ENCODE results near the gene ZMYND10.

ZMYND10 gene

GRCh38 chr3:50300681-50301254 lies 44.8 kb downstream of the ZMYND10 start:
- no peak for DNase-seq

- DNase-seq: no peak
Observed at GRCh38 chr3:50299929-50300680, 45.4 kb downstream of the ZMYND10 start.

- DNase-seq: no peak
Observed at GRCh38 chr3:50299638-50299928, 45.9 kb downstream of the ZMYND10 start.

DNA sequence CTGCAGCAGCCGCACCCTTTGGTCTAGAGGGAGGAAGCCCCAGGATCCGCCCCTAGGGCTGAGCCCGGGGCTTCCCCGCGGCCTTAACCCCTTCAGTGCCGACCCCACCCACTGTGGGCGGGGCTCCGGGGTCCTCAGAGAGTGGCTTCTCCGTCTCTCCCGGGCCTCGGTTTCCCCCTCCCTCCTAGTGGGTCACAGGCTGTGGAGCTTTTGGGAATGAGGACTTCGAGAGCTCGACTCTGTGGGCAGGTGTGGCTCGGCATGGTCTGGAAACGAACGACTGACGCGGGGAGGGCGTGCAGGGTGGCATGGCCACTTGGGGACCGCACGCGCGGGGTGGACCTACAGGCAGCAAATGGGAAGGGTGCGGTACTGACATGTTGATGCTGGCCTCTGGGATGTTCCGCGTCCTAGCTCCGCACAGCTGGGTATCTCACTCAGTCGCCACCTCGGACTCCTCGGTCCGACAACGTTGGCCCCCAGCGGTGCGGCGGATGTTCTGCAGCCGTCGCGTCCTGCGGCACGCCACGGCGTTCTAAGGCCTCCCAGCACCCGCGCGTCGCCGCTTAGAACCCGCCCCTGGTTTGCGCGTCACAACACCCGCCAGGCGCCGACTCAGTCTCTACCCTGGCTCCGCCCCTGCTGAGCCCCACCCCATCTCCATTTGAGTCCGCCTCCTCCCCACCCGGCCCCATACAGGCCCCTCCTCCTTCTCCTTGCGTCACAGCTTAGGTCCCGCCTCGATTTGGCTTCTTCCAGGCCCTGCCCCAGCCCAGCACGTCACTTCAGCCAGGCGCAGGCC lies 46.5 kb downstream of the ZMYND10 start, which contains the start of the genes HYAL3 and NAA80:
HYAL3 (minus strand) TSS at position 570 of the 802 bp plus-strand sequence. CDS start 3,803 bp downstream, outside the sequence.
NAA80 (minus strand) TSS at position 570 of the 802 bp plus-strand sequence. CDS start 1,942 bp downstream, outside the sequence.
- DNase-seq: peak; percentile 99

GRCh38 chr3:50297896-50298725 lies 47.4 kb downstream of the ZMYND10 start:
- no peak for DNase-seq

DNA sequence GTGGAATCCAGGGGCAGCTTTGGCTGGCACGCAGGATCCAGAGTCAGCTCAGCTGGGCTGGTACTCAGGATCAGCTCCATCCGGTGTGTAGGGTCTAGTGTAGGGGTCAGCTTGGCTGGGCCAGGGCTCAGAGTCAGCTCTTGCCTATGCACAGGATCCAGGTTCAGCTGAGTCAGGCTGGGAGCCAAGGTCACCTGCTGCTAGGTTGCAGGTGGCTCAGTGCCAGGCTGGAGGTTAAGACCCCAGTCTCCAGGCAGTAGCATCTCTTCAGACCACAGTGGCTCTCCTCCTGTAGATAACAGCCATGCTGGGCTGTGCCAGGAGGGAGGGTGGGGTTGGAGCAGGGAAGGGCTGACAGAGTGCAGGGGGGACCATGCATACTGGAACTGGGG lies 48.2 kb downstream of the ZMYND10 start:
- no peak for DNase-seq

DNA sequence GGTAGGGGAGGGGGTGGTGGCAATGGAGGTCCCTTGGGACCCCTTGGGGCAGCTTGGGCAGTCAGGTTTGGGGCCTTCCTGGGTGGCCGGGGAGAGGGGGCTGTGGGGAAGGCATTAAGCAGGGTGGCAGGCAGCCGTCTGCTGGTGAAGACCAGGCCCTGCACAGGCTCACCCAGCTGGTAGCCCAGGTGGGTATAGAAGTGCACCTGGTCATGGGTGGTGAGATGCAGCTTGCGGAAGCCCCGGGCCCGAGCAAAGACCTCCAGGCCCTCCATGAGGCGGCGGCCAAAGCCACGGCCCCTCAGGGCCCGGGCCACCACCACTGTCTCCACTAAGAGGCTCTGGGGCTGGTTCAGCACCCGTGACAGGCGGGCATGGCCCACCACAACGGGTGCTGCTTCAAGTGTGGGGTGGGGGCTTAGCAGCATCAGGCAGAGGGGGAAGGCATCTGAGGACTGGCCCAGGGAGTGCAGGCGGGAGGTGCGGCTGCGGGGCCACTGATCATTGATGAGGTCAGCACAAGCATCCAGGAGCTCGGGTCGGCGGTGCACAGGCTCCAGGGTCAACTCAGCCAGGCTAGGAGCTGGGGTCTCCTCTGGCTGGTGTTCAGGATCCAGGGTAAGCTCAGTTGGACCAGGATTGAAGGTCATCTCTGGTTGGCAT lies 48.7 kb downstream of the ZMYND10 start:
- no peak for DNase-seq

DNA sequence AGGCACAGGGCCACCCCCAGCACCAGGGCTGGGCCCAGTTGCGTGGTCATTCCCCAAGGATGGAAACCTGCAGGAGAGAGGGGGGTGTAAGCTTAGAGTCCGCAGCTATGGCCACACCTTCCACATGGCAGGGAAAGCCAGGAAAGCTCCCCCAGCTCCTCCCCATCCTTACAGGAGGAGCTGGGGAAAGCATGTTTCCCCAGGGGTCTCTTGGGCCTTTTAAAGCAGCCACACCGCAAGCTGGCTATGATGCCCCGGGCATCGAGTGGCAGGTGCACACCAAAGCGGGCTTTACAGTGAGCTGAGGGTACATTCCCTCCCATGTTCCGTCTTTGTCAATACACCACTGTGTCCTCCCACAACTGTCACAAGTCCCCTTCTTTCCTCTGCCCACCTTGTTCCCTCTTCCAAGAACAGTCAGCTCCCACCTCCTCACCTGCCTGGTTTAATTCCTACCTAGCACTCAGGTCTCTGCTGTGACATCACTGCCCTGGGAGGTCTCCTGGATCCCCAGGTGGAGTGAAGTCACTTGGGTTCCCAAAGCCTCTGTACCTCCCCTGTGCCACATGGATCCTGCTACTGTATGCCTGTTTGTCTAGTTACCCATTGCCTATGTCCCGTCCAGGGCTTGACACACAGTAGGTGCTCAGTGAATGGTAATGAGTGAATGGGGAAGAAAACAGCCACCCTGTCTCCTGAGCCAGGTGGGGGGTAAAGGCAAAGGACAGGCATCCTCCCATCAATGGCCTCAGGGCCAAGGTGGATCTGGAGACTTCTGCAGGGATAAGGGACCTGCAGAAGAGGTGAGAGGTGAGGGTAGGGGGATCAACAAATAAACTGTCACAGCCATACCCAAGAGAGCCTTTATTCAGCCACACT lies 49.7 kb downstream of the ZMYND10 start:
- DNase-seq: no peak

DNA sequence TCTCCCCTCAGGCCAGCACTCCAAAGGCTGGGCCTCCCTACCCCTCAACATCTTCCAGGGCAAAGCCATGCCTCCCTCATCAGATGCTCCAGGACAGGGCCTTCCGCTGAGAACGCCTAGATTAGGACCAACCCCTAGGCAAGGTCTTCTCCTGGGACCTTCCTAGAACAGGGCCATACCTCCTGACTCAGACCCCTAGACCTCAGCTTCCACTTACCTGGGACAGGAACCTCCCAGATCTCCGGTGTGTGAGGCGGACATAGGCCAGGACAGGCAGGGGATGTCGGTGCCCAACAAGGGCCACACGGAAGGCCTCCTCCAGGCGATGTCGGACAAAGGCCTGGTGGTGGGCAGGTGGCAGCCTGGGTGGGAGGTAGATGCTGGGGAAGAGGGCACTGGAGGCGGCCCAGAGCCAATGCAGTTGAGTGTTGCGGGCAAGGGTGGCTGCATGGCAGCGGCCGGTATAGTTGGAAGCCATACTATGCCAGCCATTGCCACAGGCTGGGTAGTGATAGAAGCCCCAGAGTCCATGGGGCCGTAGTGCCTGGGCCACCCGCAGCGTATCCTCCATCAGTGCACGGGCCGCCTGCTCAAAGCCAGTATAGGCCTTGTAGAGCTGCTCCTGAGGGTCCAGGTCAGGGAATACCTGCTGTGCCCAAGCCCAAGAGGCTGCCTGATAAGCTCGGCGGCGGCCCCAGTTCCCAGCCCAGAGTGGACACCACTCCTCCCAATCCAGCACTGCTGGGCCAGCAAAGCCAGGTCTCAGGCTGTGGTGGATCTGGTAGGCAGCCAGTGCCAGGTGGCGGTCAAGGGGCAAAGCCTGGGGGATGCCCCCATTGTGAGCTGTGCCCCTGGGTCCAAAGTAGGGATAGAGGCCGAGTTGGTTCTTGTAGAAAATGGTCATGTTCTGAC lies 50.8 kb downstream of the ZMYND10 start:
- DNase-seq: no peak

- no peak for DNase-seq
Observed at GRCh38 chr3:50294089-50294488, 51.4 kb downstream of the ZMYND10 start.

GRCh38 chr3:50293079-50293801 lies 52.3 kb downstream of the ZMYND10 start:
- DNase-seq: no peak

DNA sequence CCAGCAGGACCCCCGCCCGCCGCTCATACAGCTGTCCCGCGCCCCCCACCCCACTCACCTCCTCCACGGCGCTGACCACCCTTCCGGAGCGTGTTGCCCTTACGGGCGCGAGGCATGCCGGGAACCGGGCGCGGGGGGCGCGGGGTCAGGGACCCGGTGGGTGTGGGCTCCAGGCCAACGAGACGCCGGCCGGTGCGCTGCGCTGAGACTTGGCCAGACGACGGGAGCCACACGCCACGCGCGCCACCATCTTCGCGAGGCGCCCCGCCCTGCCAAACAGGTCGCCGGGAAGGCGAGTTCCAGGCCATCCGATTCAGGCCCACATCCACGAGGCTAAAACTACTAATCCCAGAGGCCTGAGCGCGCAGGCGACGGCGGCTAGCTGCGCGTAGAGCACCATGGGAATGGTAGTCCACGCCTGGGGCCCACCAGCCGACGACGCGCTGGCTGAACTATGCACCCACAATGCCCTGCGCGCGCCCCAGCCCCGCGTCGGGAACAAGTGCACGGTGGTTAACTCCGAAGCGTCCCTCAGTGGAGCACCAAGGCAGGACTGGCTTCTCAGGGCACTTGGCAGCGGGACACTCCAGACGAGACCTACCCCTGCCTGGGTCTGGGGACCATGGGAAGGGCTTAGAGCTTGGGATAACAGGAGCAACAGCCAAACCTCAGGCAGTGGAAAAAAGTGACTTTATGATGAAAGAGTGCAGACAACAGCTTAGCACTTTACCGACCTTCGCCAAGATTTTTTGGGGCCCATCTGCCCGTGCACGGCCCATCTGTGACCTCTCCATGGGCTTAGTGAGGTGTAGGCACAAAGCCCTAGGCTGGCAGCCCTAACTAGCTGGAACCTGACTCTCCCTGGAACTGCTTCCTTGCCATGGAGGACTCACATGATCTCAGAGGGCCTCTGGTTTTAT lies 53.1 kb downstream of the ZMYND10 start, which contains the start of gene IFRD2:
IFRD2 (minus strand) TSS at position 271 of the 920 bp plus-strand sequence; CDS start at position 116, 155 bp downstream.
- peak; percentile 93 for DNase-seq
